Measurements from ENCODE around the gene C22orf39. TPM values are rescaled to one million over a fixed set of nuclear protein-coding genes. Genes with fewer than 3 reads are reported as not detected.

Gene C22orf39
- total and polyA plus RNA-seq, 10 of the 15 experiments (the other 5 are each of a cell fraction or from before 2014, with no cell fraction given): 6.7 to 47.0 (median 26.5) TPM

DNA sequence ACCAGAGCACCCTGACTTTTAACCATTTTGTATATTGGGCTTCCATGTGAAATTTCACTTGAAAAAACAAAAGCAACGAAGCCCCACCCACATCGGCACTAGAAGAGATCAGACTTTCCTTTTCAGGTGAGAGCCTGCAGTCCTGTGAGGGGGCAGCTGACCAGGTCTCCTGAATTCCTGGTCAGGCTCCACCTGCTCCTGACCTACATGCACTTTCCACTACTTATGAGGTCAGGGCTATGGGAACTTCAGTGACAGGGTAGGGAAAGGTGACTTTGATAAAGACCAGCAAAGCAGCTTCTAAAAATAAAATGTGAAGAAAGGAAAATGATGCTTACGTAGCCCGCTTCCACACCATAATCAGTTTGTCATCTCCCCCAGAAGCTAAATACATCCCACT, 40.7 kb downstream of the C22orf39 start (continued):
- TF ChIP-seq EP300 (IDR thresholded peaks at IDR 0.05; ENCODE audit: borderline replicate concordance in 1 of 2, control insufficient read depth in 1 of 2, low read depth in 2 of 2, low read length in 2 of 2) (no peak), MYC (IDR thresholded peaks at IDR 0.05; ENCODE audit: insufficient read depth, insufficient read length, insufficient replicate concordance, low read length, severe bottlenecking) (no peak), RUNX3 (IDR thresholded peaks at IDR 0.05; ENCODE audit: low read length) (no peak), WRNIP1 (IDR thresholded peaks at IDR 0.05; ENCODE audit: borderline replicate concordance, low read depth, low read length) (no peak), KLF5 (IDR thresholded peaks at IDR 0.05; ENCODE audit: partially characterized antibody) (no peak), HDAC2 (IDR thresholded peaks at IDR 0.05) (no peak), IKZF1 (conservative IDR thresholded peaks at IDR 0.05) (no peak), ESRRA (IDR thresholded peaks at IDR 0.05; ENCODE audit: low read length) (no peak)
- TF ChIP-seq, protein P1, sequence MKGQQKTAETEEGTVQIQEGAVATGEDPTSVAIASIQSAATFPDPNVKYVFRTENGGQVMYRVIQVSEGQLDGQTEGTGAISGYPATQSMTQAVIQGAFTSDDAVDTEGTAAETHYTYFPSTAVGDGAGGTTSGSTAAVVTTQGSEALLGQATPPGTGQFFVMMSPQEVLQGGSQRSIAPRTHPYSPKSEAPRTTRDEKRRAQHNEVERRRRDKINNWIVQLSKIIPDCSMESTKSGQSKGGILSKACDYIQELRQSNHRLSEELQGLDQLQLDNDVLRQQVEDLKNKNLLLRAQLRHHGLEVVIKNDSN (IDR thresholded peaks at IDR 0.05; ENCODE audit: borderline replicate concordance, extremely low read length, insufficient read depth, low read depth, low read length): no peak

DNA sequence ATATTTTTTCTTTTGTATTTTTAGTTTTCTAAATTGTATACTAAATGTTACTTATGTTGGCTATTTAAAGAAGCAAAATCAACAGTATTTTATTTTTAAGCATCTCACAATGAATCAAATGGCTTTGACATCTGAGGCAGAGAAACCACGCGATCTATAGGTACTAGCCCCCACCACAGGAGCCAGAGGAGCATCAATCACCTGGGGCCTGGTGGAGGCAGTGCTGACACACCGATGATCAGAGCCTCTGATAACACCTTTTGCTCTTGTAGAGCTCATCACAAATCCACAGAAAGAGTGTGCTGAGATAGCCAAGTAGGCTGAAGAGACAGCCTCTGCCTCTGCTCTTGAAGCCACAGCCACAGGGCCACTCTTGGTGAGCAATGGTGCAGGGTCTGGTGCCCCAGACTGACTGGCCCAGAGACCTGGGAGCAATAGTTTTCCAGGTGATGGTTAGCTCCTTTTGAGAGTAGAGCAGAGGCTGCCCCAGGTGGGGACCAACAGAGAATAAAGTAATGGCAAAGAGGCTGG, 41.2 kb downstream of the C22orf39 start:
- no peaks in the 10 kb centered on the region for H3K9me3 ChIP-seq (replicated peaks; ENCODE audit: control insufficient read depth, insufficient read depth, low read length)
- H3K36me3 ChIP-seq (ENCODE audit: control insufficient read depth in 2 of 2, insufficient read depth in 2 of 2, low read length in 1 of 2): peaks cover 21 to 31% of the 10 kb centered on the region in 2 experiments; a peak in 3 of 4 replicates
- WGBS (ENCODE audit: insufficient coverage, insufficient replicate concordance, low lambda C conversion rate, missing lambda C conversion rate): 100% methylated on average over 3 of the region's 3 CpGs
- no peaks in the 10 kb centered on the region for H3K27me3 ChIP-seq (replicated peaks in 1 of 2; ENCODE audit: control insufficient read depth in 2 of 2, insufficient read depth in 2 of 2, low read length in 1 of 2)
- no peak for DNase-seq (ENCODE audit: low read depth, low spot score)
- ChIA-PET RAD21 (ENCODE audit: unreplicated experiment) (no interaction called here), SMC1A (ENCODE audit: uncharacterized antibody, unreplicated experiment) (no interaction called here), CTCF (interaction anchor here (0.6 to 1.1 kb wide), 4 partner anchors 10 to 22 kb away, joined by 3 to 4 read pairs (median 3); no protein-coding TSS in a partner anchor), POLR2A (no interaction called here)
- H3K9ac ChIP-seq (ENCODE audit: control insufficient read depth, insufficient read depth, low read length): no peak overlapping the region
- H3K79me2 ChIP-seq (ENCODE audit: control insufficient read depth, insufficient read depth, low read length): no peaks in the 10 kb centered on the region; the same call in 1 of the 2 replicates
- no peak overlapping the region for H3K27ac ChIP-seq (ENCODE audit: control insufficient read depth, insufficient read depth)
- intact Hi-C loops (cut with micrococcal nuclease; ENCODE audit: unreplicated experiment): no loop called here
- BruUV-seq (replicated peaks): no TSS peak
- TF ChIP-seq JUNB (IDR thresholded peaks at IDR 0.05) (no peak), RAD21 (IDR thresholded peaks at IDR 0.05; ENCODE audit: insufficient read depth, low read depth, low read length) (peak; percentile 17; the same call in 1 of the 2 replicates)
- TF ChIP-seq, protein P2, sequence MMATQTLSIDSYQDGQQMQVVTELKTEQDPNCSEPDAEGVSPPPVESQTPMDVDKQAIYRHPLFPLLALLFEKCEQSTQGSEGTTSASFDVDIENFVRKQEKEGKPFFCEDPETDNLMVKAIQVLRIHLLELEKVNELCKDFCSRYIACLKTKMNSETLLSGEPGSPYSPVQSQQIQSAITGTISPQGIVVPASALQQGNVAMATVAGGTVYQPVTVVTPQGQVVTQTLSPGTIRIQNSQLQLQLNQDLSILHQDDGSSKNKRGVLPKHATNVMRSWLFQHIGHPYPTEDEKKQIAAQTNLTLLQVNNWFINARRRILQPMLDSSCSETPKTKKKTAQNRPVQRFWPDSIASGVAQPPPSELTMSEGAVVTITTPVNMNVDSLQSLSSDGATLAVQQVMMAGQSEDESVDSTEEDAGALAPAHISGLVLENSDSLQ (IDR thresholded peaks at IDR 0.05): no peak
- no peak overlapping the region for H3K4me3 ChIP-seq
- no peak overlapping the region for H3K4me2 ChIP-seq (ENCODE audit: control insufficient read depth, insufficient read depth)
- no peaks in the 10 kb centered on the region for H3K4me1 ChIP-seq (ENCODE audit: control insufficient read depth, insufficient read depth, low read length)
- no peak for ATAC-seq
- FAIRE-seq: no peak
- H2AFZ ChIP-seq (ENCODE audit: control insufficient read depth, low read depth, low read length): no peak overlapping the region
- in situ Hi-C loops (cut with MboI): no loop called here
- no peaks in the 10 kb centered on the region for H4K20me1 ChIP-seq (ENCODE audit: control insufficient read depth, insufficient read depth)
